CD4-positive, alpha-beta T cell treated with Interleukin-15 for 4 hours (primary cell): ENCODE results near the gene NPNT.
"Not testable (repeated sequence)": the region's sequence is repeated elsewhere in the genome, so short reads cannot be mapped to it uniquely, and the experiment has no call there.

Experiments used
- DNase-seq: peaks from one replicate; pipeline ENCODE4 v3.0.0-alpha.2; 2020; ENCODE audit warnings: low spot score

Gene NPNT, protein sequence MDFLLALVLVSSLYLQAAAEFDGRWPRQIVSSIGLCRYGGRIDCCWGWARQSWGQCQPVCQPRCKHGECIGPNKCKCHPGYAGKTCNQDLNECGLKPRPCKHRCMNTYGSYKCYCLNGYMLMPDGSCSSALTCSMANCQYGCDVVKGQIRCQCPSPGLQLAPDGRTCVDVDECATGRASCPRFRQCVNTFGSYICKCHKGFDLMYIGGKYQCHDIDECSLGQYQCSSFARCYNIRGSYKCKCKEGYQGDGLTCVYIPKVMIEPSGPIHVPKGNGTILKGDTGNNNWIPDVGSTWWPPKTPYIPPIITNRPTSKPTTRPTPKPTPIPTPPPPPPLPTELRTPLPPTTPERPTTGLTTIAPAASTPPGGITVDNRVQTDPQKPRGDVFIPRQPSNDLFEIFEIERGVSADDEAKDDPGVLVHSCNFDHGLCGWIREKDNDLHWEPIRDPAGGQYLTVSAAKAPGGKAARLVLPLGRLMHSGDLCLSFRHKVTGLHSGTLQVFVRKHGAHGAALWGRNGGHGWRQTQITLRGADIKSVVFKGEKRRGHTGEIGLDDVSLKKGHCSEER

GRCh38 chr4:105894660-105895582, at the start of gene NPNT:
Gene NPNT (plus strand): TSS chr4:105895471. CDS start chr4:105895653, 182 bp downstream.
- no peak for DNase-seq

GRCh38 chr4:105845559-105845958, 49.7 kb upstream of the NPNT start:
- DNase-seq: no peak

DNA sequence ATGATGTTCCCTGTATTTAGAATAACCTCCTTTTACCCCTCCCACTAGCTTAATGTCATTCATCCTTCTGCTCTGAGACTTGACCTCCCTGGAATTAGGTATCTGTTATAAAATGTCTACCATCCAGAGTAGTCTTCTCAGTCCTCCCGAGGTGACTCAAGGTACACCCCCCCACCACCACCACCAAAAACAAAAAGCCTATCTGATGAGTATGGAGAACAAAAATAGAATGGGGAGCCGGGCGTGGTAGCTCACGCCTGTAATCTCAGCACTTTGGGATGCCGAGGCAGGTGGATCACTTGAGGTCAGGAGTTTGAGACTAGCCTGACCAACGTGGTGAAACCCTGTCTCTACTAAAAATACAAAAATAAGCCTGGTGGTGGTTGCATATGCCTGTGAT, 46.9 kb upstream of the NPNT start:
- not testable (repeated sequence) for DNase-seq

- DNase-seq: no peak
Observed at GRCh38 chr4:105851196-105851595, 44.1 kb upstream of the NPNT start.

- not testable (repeated sequence) for DNase-seq
Observed at GRCh38 chr4:105852230-105852629, 43.0 kb upstream of the NPNT start.

GRCh38 chr4:105858466-105859040, 36.7 kb upstream of the NPNT start:
- DNase-seq: no peak

DNA sequence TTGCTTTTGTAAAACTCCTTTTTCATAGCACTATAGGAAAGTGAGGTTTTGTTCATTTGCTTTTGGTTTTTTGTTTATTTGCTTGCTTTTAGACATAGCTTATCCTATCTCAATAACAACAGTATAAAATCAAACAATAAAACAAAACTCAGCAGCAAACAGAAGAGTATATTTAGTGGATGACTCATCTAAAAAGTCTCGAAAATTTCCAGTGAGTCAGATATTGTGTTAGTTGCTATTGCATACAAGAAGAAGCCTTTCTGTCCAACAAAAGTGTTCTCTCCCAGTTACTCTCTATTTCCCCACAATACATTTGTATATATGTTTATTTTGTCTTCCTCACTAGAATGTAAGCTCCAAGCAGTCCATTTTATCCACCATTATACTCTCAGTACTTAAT, 36.0 kb upstream of the NPNT start:
- DNase-seq: no peak

DNA sequence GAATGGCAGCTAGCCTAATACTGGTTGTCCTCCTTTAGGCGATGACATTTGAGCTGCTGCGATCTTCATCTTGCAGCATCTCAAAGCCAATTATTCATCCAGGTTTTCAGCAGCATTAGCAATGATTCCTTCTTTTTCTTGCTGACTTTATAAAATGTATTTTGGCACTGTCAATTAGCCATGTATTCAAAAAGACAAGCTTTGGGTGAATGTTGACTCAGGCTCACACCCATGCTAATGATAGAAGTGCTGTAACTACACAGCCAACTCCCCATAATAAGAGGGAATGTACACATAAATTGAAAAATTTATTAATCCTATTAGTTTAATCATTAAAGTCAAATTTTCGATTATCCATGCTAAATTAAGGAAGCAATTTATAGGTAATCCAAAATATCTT, 24.3 kb upstream of the NPNT start:
- DNase-seq: no peak

- no peak for DNase-seq
Observed at GRCh38 chr4:105871997-105872396, 23.3 kb upstream of the NPNT start.

DNA sequence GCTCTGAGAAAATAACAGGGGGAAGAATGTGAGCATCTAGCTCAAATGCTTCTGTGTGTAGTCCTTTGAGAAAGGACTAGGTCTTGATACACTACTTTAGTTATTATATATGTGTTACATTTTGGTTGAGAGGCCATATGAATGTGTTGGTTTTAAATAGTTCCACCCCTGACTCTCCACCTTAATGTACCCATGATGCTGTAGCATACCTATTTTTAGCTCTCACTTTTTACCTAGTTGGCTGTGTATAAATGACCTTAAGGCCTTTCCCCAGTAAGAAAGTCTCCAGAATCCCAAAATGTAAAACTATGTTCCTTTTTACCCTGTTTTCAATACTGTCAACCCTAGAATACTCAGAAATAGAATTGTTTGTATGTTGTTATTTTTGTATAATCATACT, 20.0 kb upstream of the NPNT start:
- no peak for DNase-seq

- DNase-seq: no peak
Observed at GRCh38 chr4:105878668-105879067, 16.6 kb upstream of the NPNT start.

DNA sequence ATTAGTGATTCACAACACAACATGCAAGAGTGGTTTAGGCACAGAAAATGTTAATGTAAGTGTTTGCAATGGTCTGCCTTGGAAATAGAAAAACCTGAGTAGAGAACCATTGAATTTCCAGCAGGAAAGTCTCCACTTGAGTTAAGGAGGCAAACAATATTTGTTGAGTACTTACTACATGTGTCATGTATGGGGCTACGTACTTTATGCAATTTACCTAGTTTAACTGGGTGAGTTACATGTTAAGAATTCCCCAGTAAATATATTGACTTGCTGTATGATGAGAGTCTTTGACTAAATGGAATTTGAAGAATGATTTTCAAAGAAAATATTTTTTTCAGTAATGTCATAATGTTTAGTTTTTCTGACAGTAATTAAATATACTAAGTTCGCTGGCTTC, 7.8 kb upstream of the NPNT start:
- no peak for DNase-seq

GRCh38 chr4:105895583-105896460, 551 bp downstream of the NPNT start:
- no peak for DNase-seq

DNA sequence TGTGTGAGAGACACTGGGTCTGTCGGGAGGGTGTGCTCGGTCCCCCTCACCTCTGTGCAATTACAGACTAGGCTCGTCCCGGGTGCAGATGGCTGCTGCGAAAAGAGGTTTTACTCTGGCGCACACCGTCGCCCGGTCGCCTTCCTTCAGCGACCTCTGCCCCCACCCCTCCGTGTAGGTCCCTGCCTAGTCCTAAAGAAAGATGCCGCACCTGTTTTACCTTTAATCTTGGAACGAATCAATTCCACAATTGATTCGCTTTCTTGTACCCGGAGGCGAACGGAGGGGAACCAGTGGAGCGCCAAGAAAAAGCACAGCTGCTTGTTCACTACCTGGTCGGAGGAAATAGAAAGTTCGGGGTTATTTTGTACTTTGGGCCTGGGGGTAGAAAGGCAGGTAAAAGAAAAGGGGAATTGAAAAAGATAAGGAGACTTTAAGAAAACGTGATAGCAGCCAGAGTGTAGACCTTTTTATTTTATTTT, 1.2 kb downstream of the NPNT start:
- no peak for DNase-seq

- no peak for DNase-seq
Observed at GRCh38 chr4:105896984-105897775, 1.9 kb downstream of the NPNT start.

GRCh38 chr4:105900541-105900940, 5.3 kb downstream of the NPNT start:
- no peak for DNase-seq

- no peak for DNase-seq
Observed at GRCh38 chr4:105902550-105903262, 7.4 kb downstream of the NPNT start.

GRCh38 chr4:105909787-105910281, 14.6 kb downstream of the NPNT start:
- no peak for DNase-seq

GRCh38 chr4:105911426-105911825, 16.2 kb downstream of the NPNT start:
- DNase-seq: no peak
